ENCODE data around the gene SUPT5H.

SUPT5H gene

DNA sequence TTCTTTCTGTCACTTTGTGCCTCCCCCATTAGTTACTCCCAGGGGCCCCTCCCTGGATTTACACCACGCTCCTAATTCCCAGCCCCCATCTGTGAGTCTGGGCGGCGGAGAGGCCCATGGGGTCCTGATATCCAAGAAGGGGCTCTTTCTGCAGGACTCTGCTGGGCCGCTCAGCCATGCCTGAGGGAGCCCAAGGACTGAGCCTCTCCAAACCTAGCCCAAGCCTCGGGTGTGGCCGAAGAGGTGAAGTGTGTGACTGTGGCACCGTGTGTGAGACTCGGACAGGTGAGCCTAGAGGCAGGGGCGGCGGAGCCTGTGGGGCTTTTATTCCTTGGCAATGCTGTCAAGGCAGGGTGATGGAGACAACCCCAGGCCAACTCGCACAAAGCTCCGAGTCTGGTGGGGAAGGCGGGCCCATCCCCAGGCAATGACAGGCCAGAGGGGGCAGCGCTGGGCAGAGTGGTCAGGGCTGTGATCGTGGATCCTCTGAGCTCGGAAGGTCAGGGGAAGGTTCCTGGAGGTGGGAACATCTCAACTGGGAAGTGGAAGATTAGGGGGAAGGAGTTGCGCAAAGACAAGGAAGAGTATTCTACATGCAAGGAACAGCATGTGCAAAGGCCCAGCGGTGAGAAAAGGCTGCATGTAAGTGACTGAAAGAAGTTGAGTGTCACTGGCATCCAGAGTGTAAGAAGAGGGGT, 31.3 kb upstream of the SUPT5H start:
- H3K4me3 ChIP-seq (ENCODE audit: low read depth, low read length): peak overlapping the region; percentile 84
- TF ChIP-seq, protein P1, sequence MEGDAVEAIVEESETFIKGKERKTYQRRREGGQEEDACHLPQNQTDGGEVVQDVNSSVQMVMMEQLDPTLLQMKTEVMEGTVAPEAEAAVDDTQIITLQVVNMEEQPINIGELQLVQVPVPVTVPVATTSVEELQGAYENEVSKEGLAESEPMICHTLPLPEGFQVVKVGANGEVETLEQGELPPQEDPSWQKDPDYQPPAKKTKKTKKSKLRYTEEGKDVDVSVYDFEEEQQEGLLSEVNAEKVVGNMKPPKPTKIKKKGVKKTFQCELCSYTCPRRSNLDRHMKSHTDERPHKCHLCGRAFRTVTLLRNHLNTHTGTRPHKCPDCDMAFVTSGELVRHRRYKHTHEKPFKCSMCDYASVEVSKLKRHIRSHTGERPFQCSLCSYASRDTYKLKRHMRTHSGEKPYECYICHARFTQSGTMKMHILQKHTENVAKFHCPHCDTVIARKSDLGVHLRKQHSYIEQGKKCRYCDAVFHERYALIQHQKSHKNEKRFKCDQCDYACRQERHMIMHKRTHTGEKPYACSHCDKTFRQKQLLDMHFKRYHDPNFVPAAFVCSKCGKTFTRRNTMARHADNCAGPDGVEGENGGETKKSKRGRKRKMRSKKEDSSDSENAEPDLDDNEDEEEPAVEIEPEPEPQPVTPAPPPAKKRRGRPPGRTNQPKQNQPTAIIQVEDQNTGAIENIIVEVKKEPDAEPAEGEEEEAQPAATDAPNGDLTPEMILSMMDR (IDR thresholded peaks at IDR 0.05; ENCODE audit: borderline replicate concordance, insufficient read depth, low read depth, low read length): peak; percentile 31; the same call in 1 of the 2 replicates

DNA sequence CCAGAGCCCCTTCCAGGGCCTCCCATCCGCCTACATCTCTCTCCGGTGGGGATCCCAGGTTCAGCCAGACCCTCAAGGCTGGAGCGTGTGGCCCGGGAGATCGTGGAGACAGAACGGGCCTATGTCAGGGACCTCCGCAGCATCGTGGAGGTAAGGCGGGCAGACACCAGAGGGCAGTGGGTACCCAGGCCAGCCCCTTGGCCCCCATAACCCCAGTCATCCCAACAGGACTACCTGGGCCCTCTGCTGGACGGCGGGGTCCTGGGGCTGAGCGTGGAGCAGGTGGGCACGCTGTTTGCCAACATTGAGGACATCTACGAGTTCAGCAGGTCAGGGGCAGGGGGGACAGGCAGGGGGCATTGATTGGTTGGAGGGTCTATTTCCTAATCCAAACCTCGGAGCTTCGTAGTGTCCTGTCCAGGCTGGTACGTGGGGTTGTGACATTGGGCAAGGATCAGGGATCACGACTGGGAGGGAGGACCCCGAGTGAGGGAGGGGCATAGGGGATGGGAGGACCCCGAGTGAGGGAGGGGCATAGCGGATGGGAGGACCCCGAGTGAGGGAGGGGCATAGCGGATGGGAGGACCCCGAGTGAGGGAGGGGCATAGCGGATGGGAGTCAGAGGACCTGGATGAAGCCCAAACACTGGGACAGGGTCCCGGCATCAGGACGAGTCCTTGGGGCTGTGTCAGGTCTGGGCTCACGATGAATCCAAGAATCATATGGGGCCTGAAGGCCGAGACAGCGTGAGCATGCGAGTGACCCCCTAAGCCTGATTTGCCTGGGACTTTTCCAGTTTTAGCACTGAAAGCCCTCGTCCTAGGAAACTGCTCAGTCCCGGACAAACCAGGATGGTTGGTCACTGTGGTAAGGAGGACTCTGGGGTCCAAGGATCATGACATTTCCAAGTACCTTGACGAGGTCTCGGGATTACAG, 30.0 kb upstream of the SUPT5H start:
- TF ChIP-seq, protein P1 (IDR thresholded peaks at IDR 0.05; ENCODE audit: borderline replicate concordance, insufficient read depth, low read depth, low read length): no peak
- H3K4me3 ChIP-seq (ENCODE audit: low read depth, low read length): no peak overlapping the region

DNA sequence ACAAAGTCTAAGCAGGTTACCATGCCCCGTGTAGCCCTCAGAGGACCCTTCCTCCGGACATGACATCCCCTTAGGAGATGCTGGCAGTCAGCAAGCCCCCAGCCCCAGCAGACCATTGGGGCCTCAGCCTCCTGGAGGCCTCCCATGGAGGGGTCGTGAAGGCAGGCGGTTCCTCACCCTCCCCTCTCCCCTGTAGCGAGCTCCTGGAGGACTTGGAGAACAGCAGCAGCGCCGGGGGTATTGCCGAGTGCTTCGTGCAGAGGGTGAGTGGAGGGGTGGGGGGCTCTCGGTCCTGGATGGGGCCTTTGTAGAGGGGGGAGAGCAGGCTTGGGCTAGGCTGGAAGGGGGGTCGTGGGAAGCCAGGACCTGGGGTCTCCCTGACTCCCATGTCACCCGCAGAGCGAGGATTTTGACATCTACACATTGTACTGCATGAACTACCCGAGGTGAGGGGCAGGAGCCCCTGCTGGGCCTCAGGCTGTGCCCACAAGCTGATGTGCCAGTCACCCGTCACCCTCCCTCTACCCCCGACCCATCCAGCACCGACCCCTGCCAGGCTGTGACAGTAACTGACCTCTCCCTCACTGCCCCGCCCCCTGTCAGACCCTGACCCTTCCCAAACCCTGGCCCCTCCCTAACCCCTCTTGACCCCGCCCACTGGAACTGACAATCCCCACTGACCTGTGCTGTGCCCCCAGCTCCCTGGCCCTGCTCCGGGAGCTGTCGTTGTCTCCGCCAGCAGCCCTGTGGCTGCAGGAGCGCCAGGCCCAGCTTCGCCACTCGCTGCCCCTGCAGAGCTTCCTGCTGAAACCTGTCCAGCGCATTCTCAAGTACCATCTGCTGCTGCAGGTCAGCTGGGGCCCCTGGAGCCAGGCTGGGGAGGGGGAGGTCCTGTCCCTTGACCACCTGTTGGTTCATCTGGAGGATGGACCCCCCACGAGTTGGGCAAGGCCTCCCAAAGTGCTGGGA, 28.9 kb upstream of the SUPT5H start:
- no peak overlapping the region for H3K4me3 ChIP-seq (ENCODE audit: low read depth, low read length)

DNA sequence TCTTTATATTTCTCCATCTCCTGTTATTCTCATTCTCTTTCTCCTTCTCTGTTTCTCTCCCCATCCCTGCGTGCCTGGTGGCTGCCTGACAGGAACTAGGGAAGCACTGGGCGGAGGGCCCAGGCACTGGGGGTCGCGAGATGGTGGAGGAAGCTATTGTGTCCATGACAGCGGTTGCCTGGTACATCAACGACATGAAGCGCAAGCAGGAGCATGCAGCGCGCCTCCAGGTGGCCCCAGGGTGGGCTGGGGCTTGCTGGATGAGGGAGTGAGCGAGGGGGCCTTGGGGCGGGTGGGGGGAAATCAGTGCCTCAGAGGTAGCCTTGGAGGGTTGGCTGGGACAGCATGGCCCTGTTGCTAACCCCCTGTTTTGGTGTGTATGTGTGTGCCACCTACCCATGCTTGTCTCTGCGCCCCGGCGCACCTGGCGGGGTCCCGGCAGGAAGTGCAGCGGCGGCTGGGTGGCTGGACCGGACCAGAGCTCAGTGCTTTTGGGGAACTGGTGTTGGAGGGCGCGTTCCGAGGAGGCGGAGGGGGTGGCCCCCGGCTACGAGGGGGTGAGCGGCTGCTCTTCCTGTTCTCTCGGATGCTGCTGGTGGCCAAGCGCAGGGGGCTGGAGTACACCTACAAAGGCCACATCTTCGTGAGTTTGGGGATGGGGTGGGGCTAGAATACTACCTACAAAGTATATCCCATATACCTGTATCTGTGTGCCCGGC, 27.8 kb upstream of the SUPT5H start:
- TF ChIP-seq, protein P1 (IDR thresholded peaks at IDR 0.05; ENCODE audit: borderline replicate concordance, insufficient read depth, low read depth, low read length): no peak

More for the DNA sequence above, 28.9 kb upstream of the SUPT5H start:
- TF ChIP-seq, protein P1 (IDR thresholded peaks at IDR 0.05; ENCODE audit: borderline replicate concordance, insufficient read depth, low read depth, low read length): no peak

DNA sequence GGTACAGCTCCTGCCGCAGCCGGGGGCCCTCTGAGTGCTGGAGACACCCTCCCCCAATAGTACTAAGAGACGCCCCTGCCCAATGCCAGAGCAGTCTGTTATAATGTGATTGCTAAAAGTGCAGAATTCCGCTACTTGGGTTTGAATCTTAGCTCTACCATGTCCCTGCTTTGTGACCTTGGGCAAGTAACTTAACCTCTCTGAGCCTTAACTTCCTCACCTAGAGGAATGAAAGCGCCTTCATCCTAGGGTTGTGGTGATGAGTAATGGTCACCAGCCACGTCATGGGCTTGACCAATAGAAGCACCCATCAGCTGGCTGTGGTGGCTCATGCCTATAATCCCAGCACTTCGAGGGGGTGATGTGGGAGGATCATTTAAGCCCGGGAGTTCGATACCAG, 26.4 kb upstream of the SUPT5H start:
- H3K4me3 ChIP-seq (ENCODE audit: low read depth, low read length): no peak overlapping the region
- TF ChIP-seq, protein P1 (IDR thresholded peaks at IDR 0.05; ENCODE audit: borderline replicate concordance, insufficient read depth, low read depth, low read length): no peak

More for the DNA sequence above, 27.8 kb upstream of the SUPT5H start:
- no peak overlapping the region for H3K4me3 ChIP-seq (ENCODE audit: low read depth, low read length)

DNA sequence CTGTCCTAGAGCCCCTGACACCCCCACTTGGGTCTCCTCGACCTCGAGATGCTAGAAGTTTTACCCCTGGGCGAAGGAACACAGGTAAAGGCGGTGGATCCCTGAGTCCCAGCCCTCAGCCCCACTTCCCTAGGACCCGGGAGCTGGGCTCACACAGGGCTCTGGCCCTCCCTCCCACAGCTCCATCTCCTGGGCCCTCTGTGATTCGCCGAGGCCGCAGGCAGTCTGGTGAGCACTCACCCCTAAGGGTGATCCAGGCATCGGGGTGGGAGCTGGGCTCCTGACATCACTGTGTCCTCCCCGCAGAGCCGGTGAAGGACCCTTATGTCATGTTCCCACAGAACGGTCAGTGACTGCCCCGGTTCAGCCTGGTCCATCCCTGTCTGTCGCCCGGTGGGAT, 24.6 kb upstream of the SUPT5H start:
- TF ChIP-seq, protein P1 (IDR thresholded peaks at IDR 0.05; ENCODE audit: borderline replicate concordance, insufficient read depth, low read depth, low read length): no peak
- no peak overlapping the region for H3K4me3 ChIP-seq (ENCODE audit: low read depth, low read length)

All from GM12875 (cell line).